BLaER1 (cell line): ENCODE results near the gene HOXD13.

Experiments used
- H3K27ac ChIP-seq: shearing (Covaris generic); formaldehyde crosslinking; 2 replicates; pipeline ENCODE4 v1.8.1; 2022
- H3K27me3 ChIP-seq: shearing (Covaris generic); formaldehyde crosslinking; 2 replicates; pipeline ENCODE4 v1.8.1; 2022
- H3K36me3 ChIP-seq: shearing (Covaris generic); formaldehyde crosslinking; 2 replicates; pipeline ENCODE4 v1.8.1; 2022
- H3K4me1 ChIP-seq: shearing (Covaris generic); formaldehyde crosslinking; 2 replicates; pipeline ENCODE4 v1.8.1; 2022
- H3K4me2 ChIP-seq: shearing (Covaris generic); formaldehyde crosslinking; 2 replicates; pipeline ENCODE4 v1.8.1; 2022
- H3K4me3 ChIP-seq: shearing (Covaris generic); formaldehyde crosslinking; 2 replicates; pipeline ENCODE4 v1.8.1; 2022
- H3K9ac ChIP-seq: shearing (Covaris generic); formaldehyde crosslinking; 2 replicates; pipeline ENCODE4 v1.8.1; 2022
- H3K9me3 ChIP-seq: shearing (Covaris generic); formaldehyde crosslinking; 2 replicates; pipeline ENCODE4 v1.8.1; 2022
- H4K20me1 ChIP-seq: shearing (Covaris generic); formaldehyde crosslinking; 2 replicates; pipeline ENCODE4 v1.8.1; 2022
- Cebpa-rat ChIP-seq: shearing (Covaris generic); IDR thresholded peaks from 2 replicates; pipeline ENCODE4 v1.8.1; 2022

Gene HOXD13

GRCh38 chr2:176085861-176086771 lies 6.4 kb upstream of the HOXD13 start:
- Histone ChIP-seq H3K27me3 (peaks cover 100% of the 10 kb centered on the region), H4K20me1 (peaks cover 87% of the 10 kb centered on the region), H3K4me1 (no peaks in the 10 kb centered on the region), H3K9ac (no peak overlapping the region), H3K36me3 (no peaks in the 10 kb centered on the region), H3K27ac (no peak overlapping the region), H3K9me3 (peaks cover 53% of the 10 kb centered on the region), H3K4me3 (no peak overlapping the region), H3K4me2 (no peak overlapping the region)
- no peak for TF ChIP-seq Cebpa-rat

- H3K4me3 ChIP-seq, result no peak overlapping the region
- H3K4me1 ChIP-seq, result no peaks in the 10 kb centered on the region
- H3K27me3 ChIP-seq, result peaks cover 100% of the 10 kb centered on the region
These were observed 5.0 kb upstream of the HOXD13 start for GRCh38 chr2:176087330-176088047.

GRCh38 chr2:176088048-176088936 lies 4.2 kb upstream of the HOXD13 start:
- peaks cover 100% of the 10 kb centered on the region for H3K27me3 ChIP-seq
- H3K27ac ChIP-seq, result no peak overlapping the region
- peaks cover 97% of the 10 kb centered on the region for H4K20me1 ChIP-seq
- no peak overlapping the region for H3K4me2 ChIP-seq
- no peaks in the 10 kb centered on the region for H3K36me3 ChIP-seq
- H3K9ac ChIP-seq, result no peak overlapping the region
- no peak for TF ChIP-seq Cebpa-rat
- peaks cover 46% of the 10 kb centered on the region for H3K9me3 ChIP-seq
- H3K4me3 ChIP-seq, result no peak overlapping the region
- no peaks in the 10 kb centered on the region for H3K4me1 ChIP-seq

More at GRCh38 chr2:176087330-176088047, 5.0 kb upstream of the HOXD13 start:
- H3K27ac ChIP-seq, result no peak overlapping the region
- H4K20me1 ChIP-seq, result peaks cover 95% of the 10 kb centered on the region
- H3K4me2 ChIP-seq, result no peak overlapping the region
- TF ChIP-seq Cebpa-rat, result no peak
- H3K9me3 ChIP-seq, result peaks cover 46% of the 10 kb centered on the region
- no peak overlapping the region for H3K9ac ChIP-seq
- H3K36me3 ChIP-seq, result no peaks in the 10 kb centered on the region

- no peaks in the 10 kb centered on the region for H3K4me1 ChIP-seq
- H3K4me2 ChIP-seq, result no peak overlapping the region
- H3K9me3 ChIP-seq, result peaks cover 42% of the 10 kb centered on the region
- peaks cover 100% of the 10 kb centered on the region for H3K27me3 ChIP-seq
- no peak for TF ChIP-seq Cebpa-rat
- no peak overlapping the region for H3K9ac ChIP-seq
- H3K4me3 ChIP-seq, result no peak overlapping the region
- H3K36me3 ChIP-seq, result no peaks in the 10 kb centered on the region
- H4K20me1 ChIP-seq, result peaks cover 97% of the 10 kb centered on the region
- H3K27ac ChIP-seq, result no peak overlapping the region
These were observed 3.3 kb upstream of the HOXD13 start for GRCh38 chr2:176088937-176089842.

GRCh38 chr2:176089843-176090395 lies 2.6 kb upstream of the HOXD13 start:
- H3K9ac ChIP-seq, result no peak overlapping the region
- no peaks in the 10 kb centered on the region for H3K4me1 ChIP-seq
- H3K4me2 ChIP-seq, result no peak overlapping the region
- no peaks in the 10 kb centered on the region for H3K36me3 ChIP-seq
- H3K4me3 ChIP-seq, result no peak overlapping the region
- TF ChIP-seq Cebpa-rat, result no peak
- H3K27ac ChIP-seq, result no peak overlapping the region
- peaks cover 100% of the 10 kb centered on the region for H3K27me3 ChIP-seq
- peaks cover 97% of the 10 kb centered on the region for H4K20me1 ChIP-seq
- peaks cover 35% of the 10 kb centered on the region for H3K9me3 ChIP-seq

- H3K27me3 ChIP-seq, result peaks cover 100% of the 10 kb centered on the region
- H3K4me2 ChIP-seq, result no peak overlapping the region
- H3K9ac ChIP-seq, result no peak overlapping the region
- no peaks in the 10 kb centered on the region for H3K4me1 ChIP-seq
- H3K9me3 ChIP-seq, result peaks cover 26% of the 10 kb centered on the region
- no peaks in the 10 kb centered on the region for H3K36me3 ChIP-seq
- TF ChIP-seq Cebpa-rat, result no peak
- no peak overlapping the region for H3K4me3 ChIP-seq
- H3K27ac ChIP-seq, result no peak overlapping the region
- peaks cover 97% of the 10 kb centered on the region for H4K20me1 ChIP-seq
These were observed 1.7 kb upstream of the HOXD13 start for GRCh38 chr2:176090862-176091261.

GRCh38 chr2:176091329-176092258 lies 927 bp upstream of the HOXD13 start:
- Histone ChIP-seq H4K20me1 (peaks cover 97% of the 10 kb centered on the region), H3K4me1 (0 out of 2 replicates have a peak, but pooled peaks cover under 1% of the 10 kb centered on the region), H3K36me3 (no peaks in the 10 kb centered on the region), H3K4me2 (no peak overlapping the region), H3K9me3 (peaks cover 23% of the 10 kb centered on the region), H3K27me3 (peaks cover 100% of the 10 kb centered on the region), H3K4me3 (no peak overlapping the region), H3K9ac (no peak overlapping the region), H3K27ac (no peak overlapping the region)
- no peak for TF ChIP-seq Cebpa-rat
